ENCODE measurements around the gene DLG2.

DLG2 gene

DNA sequence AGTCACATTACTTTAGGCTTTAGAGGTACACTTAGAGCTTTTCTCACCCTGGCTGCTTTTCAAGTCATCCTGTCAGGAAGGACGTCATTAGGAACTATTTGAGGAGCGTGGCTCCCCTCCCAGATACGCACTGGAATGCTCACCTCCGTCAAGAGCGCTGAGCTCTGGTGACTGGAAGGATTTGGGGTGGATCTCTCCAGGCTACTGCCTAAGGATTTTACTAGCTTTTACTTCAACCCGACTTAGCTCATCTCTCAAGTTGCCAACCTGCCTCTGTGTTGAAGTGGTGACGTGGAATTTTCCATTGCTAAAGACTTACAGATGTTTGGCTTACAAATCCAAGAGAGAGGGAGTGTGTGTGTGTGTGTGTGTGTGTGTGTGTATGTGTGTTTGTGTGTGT, 1985.6 kb downstream of the DLG2 start:
- TF ChIP-seq, protein P1, sequence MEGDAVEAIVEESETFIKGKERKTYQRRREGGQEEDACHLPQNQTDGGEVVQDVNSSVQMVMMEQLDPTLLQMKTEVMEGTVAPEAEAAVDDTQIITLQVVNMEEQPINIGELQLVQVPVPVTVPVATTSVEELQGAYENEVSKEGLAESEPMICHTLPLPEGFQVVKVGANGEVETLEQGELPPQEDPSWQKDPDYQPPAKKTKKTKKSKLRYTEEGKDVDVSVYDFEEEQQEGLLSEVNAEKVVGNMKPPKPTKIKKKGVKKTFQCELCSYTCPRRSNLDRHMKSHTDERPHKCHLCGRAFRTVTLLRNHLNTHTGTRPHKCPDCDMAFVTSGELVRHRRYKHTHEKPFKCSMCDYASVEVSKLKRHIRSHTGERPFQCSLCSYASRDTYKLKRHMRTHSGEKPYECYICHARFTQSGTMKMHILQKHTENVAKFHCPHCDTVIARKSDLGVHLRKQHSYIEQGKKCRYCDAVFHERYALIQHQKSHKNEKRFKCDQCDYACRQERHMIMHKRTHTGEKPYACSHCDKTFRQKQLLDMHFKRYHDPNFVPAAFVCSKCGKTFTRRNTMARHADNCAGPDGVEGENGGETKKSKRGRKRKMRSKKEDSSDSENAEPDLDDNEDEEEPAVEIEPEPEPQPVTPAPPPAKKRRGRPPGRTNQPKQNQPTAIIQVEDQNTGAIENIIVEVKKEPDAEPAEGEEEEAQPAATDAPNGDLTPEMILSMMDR (IDR thresholded peaks at IDR 0.05; ENCODE audit: borderline replicate concordance, insufficient read depth, low read depth, low read length): no peak
- no peak overlapping the region for H3K4me3 ChIP-seq (ENCODE audit: low read depth, low read length)

DNA sequence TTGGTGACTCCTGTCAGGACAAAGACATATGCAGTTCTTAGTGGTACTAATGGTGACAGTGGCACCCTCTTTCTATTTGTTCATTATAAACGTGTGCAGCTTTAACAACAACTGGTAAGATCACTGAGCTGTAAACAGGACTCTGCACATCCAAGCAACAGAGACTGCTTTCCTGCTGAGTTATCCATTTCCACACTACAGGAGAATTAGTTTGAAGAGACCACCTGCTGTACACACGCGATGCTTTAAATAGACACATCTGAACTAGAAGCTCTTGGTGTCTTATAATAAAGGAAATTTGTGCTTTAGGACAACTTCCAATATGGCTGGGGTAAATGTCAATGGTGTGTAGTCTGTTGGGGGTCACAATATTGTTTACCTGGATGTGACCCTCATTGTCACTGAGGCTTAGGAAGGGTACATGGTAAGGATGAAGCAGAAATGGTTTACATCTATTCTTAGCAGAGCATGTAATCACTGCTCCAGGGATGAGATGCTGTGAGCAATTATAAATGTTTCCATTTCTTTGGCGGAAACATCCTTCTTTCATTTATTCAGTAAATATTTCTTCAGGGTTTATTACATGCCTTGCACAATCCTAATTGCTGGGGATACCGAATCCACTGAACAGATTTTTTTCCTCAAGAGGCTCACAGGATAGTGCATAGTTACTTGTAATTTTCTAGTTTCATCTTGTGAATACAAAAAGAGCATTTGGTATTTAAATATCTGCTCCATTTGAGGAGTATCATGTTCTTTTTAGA, 1987.0 kb downstream of the DLG2 start:
- H3K4me3 ChIP-seq (ENCODE audit: low read depth, low read length): no peak overlapping the region
- TF ChIP-seq, protein P1 (IDR thresholded peaks at IDR 0.05; ENCODE audit: borderline replicate concordance, insufficient read depth, low read depth, low read length): no peak

DNA sequence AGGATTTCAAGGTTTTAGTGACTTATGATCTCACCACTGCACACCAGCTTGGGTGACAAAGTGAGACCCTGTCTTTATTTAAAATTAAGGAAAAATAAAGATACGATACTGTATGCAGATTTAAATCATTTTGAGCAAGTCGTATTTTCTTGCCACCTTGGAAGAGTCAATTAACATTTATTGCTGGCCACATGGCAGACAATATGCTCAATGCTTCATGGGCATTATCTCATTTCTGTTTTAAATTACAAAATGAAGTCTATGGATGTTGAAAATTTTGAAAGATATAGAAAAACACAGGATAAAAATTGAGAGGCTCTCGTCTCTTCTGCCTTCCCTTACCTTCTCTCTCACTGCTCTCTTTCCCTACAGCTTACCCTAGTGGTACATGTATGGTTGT, 1992.0 kb downstream of the DLG2 start:
- TF ChIP-seq, protein P1 (IDR thresholded peaks at IDR 0.05; ENCODE audit: borderline replicate concordance, insufficient read depth, low read depth, low read length): no peak
- H3K4me3 ChIP-seq (ENCODE audit: low read depth, low read length): no peak overlapping the region

DNA sequence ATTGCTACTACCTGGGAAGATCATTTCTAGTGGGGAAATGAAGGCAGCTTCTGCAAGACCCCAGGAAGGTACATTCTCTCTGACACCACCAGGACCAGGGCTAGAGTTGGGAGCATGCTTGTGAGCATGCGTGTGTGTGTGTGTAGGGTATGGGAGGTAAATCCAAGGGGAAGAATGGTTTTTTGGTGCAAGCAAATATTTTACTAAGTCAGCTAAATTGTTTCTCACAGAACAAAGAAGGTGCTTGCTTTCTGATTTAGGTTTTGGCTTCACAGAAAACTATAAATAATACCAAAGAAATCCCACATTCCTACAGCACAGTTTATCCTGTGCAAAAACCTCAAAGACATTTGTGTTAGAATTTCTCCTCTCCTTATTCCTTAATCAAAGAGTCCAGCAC, 1996.9 kb downstream of the DLG2 start:
- TF ChIP-seq, protein P1 (IDR thresholded peaks at IDR 0.05; ENCODE audit: borderline replicate concordance, insufficient read depth, low read depth, low read length): no peak
- H3K4me3 ChIP-seq (ENCODE audit: low read depth, low read length): no peak overlapping the region

DNA sequence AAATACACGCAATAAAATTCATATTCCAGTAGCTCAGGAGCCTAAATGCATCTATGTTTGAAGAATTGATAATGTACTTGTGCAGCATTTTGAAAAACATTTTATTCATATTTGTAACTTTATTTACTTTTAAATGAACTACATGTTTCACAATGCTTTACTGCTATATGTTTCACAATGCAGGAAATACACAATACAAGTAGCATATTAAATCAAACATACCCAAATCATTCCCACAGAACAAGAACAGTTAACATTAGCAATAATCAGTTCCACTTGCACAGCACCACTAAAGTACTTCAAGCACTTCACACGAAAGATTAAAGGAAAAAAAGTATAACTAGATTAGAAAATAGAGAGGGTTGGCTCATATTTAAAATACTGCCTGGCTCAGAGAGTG, 1997.4 kb downstream of the DLG2 start:
- no peak overlapping the region for H3K4me3 ChIP-seq (ENCODE audit: low read depth, low read length)
- TF ChIP-seq, protein P1 (IDR thresholded peaks at IDR 0.05; ENCODE audit: borderline replicate concordance, insufficient read depth, low read depth, low read length): no peak

DNA sequence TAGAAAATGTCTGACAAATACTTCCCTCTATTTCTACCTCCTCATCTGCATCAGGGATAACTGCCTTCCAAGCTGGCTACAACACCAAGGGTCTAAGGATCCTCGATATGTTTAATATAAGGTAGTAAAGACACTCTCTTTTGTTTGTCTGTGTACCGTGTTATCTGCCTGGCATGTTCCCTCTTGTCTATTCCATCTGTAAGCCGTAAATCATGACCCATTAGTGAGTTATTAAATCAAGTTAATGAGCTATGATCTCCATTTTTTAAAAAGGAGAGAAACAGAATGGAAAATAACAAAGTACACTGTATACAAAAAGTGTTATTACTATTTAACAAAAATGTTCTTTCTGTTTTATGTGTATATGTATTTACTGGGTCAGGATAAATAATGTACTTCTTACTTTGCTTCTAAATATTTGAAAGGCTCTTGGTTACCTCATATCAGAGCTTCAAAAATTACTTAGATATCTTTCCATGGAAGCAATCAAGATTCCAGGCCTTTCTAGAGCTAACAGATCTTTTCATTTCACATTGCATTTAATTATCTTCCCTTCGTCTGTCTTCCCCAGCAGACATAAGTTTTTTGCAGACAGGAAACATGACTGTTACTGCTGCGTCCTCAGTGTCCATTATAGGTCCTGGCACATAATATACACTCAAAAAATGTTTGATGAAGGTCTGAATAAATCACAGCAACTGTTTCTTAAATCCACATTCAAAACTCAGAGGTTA, 1998.4 kb downstream of the DLG2 start:
- TF ChIP-seq, protein P1 (IDR thresholded peaks at IDR 0.05; ENCODE audit: borderline replicate concordance, insufficient read depth, low read depth, low read length): no peak
- H3K4me3 ChIP-seq (ENCODE audit: low read depth, low read length): no peak overlapping the region

DNA sequence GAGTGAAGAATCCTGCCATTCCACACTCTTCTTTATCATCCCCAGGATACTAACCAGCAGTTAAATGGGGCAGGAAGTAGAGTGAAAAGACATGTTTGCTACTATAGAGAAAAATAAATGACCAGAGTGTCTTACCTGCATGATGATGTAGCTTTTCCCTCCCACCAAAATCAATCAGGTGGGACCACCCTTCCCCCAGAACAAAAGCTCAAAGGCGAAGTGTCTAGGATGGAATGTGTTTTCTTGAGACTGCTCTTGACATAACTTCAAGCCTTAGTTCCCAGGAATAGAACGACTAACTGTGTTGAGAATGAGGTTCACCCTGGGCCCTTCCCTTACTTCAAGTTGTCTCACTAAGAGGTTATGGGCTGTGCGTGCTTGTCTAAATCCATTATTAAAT, 2001.8 kb downstream of the DLG2 start:
- no peak overlapping the region for H3K4me3 ChIP-seq (ENCODE audit: low read depth, low read length)
- TF ChIP-seq, protein P1 (IDR thresholded peaks at IDR 0.05; ENCODE audit: borderline replicate concordance, insufficient read depth, low read depth, low read length): no peak

All from GM12875 (cell line).